ENCODE results near the gene TUBB6. TPM values are rescaled to one million over a fixed set of nuclear protein-coding genes. Genes with fewer than 3 reads are reported as not detected.
A peak's percentile ranks its signal among the peaks of the same experiment; 100 is the strongest.

The TUBB6 gene
- total RNA-seq, 6 donors from 2014 or later = 89.1 to 380 (median 157) TPM

GRCh38 chr18:12305930-12306629 lies 2.0 kb upstream of the TUBB6 start:
- TF ChIP-seq EP300 (IDR thresholded peaks at IDR 0.05) (no peak), POLR2A (IDR thresholded peaks at IDR 0.05) (no peak), POLR2AphosphoS5 (IDR thresholded peaks at IDR 0.05) (no peak)
- TF ChIP-seq, protein P1, sequence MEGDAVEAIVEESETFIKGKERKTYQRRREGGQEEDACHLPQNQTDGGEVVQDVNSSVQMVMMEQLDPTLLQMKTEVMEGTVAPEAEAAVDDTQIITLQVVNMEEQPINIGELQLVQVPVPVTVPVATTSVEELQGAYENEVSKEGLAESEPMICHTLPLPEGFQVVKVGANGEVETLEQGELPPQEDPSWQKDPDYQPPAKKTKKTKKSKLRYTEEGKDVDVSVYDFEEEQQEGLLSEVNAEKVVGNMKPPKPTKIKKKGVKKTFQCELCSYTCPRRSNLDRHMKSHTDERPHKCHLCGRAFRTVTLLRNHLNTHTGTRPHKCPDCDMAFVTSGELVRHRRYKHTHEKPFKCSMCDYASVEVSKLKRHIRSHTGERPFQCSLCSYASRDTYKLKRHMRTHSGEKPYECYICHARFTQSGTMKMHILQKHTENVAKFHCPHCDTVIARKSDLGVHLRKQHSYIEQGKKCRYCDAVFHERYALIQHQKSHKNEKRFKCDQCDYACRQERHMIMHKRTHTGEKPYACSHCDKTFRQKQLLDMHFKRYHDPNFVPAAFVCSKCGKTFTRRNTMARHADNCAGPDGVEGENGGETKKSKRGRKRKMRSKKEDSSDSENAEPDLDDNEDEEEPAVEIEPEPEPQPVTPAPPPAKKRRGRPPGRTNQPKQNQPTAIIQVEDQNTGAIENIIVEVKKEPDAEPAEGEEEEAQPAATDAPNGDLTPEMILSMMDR (IDR thresholded peaks at IDR 0.05) = no peak
- Histone ChIP-seq H3K27me3 (peaks cover 0 to 16% (median 0%) of the 10 kb centered on the region in 4 donors), H3K4me3 (no peak overlapping the region), H3K27ac (no peak overlapping the region), H3K9me3 (no peaks in the 10 kb centered on the region), H3K4me1 (peaks cover 21 to 30% (median 26%) of the 10 kb centered on the region in 4 donors), H3K36me3 (peaks cover 0 to 14% (median 4%) of the 10 kb centered on the region in 4 donors)
- DNase-seq (no peak), ATAC-seq (ENCODE audit: low FRiP score in 2 of 2) (no peak)
- 83 to 90% methylated on average over 24 to 25 of the region's 25 CpGs for WGBS, 2 donors

- ATAC-seq (ENCODE audit: low FRiP score in 2 of 2) (peak; percentile 40 to 61), DNase-seq (no peak)
- Histone ChIP-seq H3K27me3 (peaks cover 0 to 16% (median 0%) of the 10 kb centered on the region in 4 donors), H3K4me1 (peaks cover 21 to 30% (median 26%) of the 10 kb centered on the region in 4 donors), H3K36me3 (peaks cover 0 to 24% (median 7%) of the 10 kb centered on the region in 4 donors), H3K9me3 (peaks cover 0 to 4% (median 1%) of the 10 kb centered on the region in 4 donors), H3K4me3 (peak overlapping the region; percentile 50 to 88 (median 78)), H3K27ac (peak overlapping the region; percentile 90 to 98 (median 98))
- TF ChIP-seq EP300 (IDR thresholded peaks at IDR 0.05) = no peak
- TF ChIP-seq POLR2A (IDR thresholded peaks at IDR 0.05) = no peak
- TF ChIP-seq POLR2AphosphoS5 (IDR thresholded peaks at IDR 0.05) = no peak
- TF ChIP-seq, protein P1 (IDR thresholded peaks at IDR 0.05) = no peak
- 27 to 41% methylated on average over 18 to 39 of the region's 39 CpGs for WGBS, 2 donors
These were observed 1.0 kb upstream of the TUBB6 start for GRCh38 chr18:12306752-12307700.

DNA sequence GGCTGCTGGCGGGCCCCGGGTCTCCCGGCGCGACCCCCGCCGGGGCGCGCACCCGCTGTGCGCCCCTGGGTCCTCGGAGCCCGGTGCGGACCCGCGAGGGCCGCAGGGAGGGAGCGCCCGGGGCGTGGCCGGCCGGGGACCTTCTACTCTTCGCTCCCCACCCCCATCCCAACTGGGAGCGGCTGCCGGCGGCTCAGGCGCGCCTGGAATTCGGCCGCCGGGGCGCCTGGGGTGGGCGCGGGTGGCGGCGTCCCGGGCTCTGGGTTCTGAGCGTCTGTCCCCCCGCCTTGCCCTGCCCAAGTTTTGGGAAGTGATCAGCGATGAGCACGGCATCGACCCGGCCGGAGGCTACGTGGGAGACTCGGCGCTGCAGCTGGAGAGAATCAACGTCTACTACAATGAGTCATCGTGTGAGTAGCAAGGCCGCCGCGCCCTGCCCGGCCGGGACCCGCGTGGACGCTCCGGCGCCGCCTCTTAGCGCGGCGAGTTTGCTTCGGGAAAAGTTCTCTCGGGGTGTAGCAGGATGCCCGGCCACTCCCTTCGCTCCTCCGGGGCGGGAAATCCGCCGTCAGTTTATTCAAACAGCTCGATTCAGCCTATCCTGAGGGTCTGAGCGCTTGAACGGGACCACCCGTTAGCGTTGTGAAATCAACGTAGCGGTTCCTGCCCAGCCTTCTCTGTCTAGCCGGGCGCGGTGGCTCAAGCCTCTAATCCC lies 502 bp downstream of the TUBB6 start:
- H3K36me3 ChIP-seq = peaks cover 0 to 37% (median 13%) of the 10 kb centered on the region in 4 donors
- peak; percentile 69 to 95 for DNase-seq
- peaks cover 0 to 9% (median 6%) of the 10 kb centered on the region in 4 donors for H3K9me3 ChIP-seq
- 2% methylated on average over 42 of the region's 81 CpGs; no CpG with 5 or more reads in 1 of the 2 donors for WGBS, 2 donors
- TF ChIP-seq POLR2A (IDR thresholded peaks at IDR 0.05) = peak in 3 of 4 donors; percentile 60 to 77 (median 72)
- peak in 1 of 4 donors; percentile 8 for TF ChIP-seq EP300 (IDR thresholded peaks at IDR 0.05)
- TF ChIP-seq, protein P1 (IDR thresholded peaks at IDR 0.05) = peak in 1 of 6 experiments; percentile 5
- peak; percentile 86 to 87 for TF ChIP-seq POLR2AphosphoS5 (IDR thresholded peaks at IDR 0.05)
- ATAC-seq (ENCODE audit: low FRiP score in 2 of 2) = peak; percentile 79 to 88
- peak overlapping the region; percentile 90 to 98 (median 98) for H3K27ac ChIP-seq
- H3K4me3 ChIP-seq = peak overlapping the region; percentile 53 to 88 (median 78)
- peaks cover 0 to 16% (median 0%) of the 10 kb centered on the region in 4 donors for H3K27me3 ChIP-seq
- H3K4me1 ChIP-seq = peaks cover 22 to 34% (median 26%) of the 10 kb centered on the region in 4 donors

- H3K4me1 ChIP-seq = peaks cover 24 to 39% (median 31%) of the 10 kb centered on the region in 4 donors
- peaks cover 0 to 49% (median 17%) of the 10 kb centered on the region in 4 donors for H3K36me3 ChIP-seq
- no peak for ATAC-seq (ENCODE audit: low FRiP score in 2 of 2)
- H3K9me3 ChIP-seq = peaks cover 0 to 9% (median 6%) of the 10 kb centered on the region in 4 donors
- 48 to 56% methylated on average over 7 of the region's 7 CpGs for WGBS, 2 donors
- no peak for TF ChIP-seq POLR2AphosphoS5 (IDR thresholded peaks at IDR 0.05)
- TF ChIP-seq POLR2A (IDR thresholded peaks at IDR 0.05) = no peak
- TF ChIP-seq, protein P1 (IDR thresholded peaks at IDR 0.05) = no peak
- TF ChIP-seq EP300 (IDR thresholded peaks at IDR 0.05) = no peak
- H3K4me3 ChIP-seq = peak overlapping the region in 2 of 4 donors; percentile 79 to 88
- H3K27ac ChIP-seq = peak overlapping the region in 3 of 4 donors; percentile 97 to 98 (median 98)
- no peak for DNase-seq
- peaks cover 0 to 16% (median 0%) of the 10 kb centered on the region in 4 donors for H3K27me3 ChIP-seq
These were observed 1.7 kb downstream of the TUBB6 start for GRCh38 chr18:12309683-12310198.

Data from upper lobe of left lung (tissue), 6 donors.